ENCODE measurements around the gene HABP2. TPM values are rescaled to one million over a fixed set of nuclear protein-coding genes. Genes with fewer than 3 reads are reported as not detected.

HABP2 gene
- total RNA-seq, 1 experiment from 2014 or later = 0.09 TPM

DNA sequence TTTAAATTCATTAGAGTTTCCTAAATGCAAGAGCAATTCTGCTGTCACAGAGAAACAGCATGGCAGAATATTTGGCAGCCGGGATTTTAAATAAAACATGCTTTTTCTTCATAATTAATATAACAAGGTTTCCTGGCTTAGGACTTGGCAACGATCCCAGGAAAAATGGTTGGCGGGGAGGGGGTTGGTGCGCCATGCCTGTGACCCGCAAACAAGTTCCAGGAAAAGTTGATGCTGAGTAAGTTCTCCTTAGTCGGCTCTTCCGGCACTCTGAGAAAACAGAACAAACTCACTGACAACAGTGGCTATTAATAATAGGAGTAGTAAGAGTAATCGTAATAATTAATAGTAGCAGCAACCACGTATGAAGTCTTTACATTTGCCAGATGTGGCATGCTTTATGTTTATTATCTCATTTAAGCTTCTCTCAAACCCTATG, 4.6 kb downstream of the HABP2 start:
- H3K27me3 Mint-ChIP-seq (ENCODE audit: low read depth) = peaks cover 100% of the 10 kb centered on the region
- no peaks in the 10 kb centered on the region for H3K9me3 Mint-ChIP-seq
- no peak overlapping the region for H3K4me3 Mint-ChIP-seq

More for the DNA sequence above, 4.6 kb downstream of the HABP2 start:
- no peak for TF ChIP-seq ZNF317 (CRISPR knock-in tag; IDR thresholded peaks at IDR 0.05; ENCODE audit: borderline replicate concordance, low read depth)
- TF ChIP-seq IRF2 (CRISPR knock-in tag; IDR thresholded peaks at IDR 0.05; ENCODE audit: borderline replicate concordance, low read depth) = no peak
- no peak for TF ChIP-seq NR1H2 (CRISPR knock-in tag; IDR thresholded peaks at IDR 0.05)
- TF ChIP-seq CREM (CRISPR knock-in tag; IDR thresholded peaks at IDR 0.05) = no peak
- TF ChIP-seq, protein P1, sequence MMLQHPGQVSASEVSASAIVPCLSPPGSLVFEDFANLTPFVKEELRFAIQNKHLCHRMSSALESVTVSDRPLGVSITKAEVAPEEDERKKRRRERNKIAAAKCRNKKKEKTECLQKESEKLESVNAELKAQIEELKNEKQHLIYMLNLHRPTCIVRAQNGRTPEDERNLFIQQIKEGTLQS (CRISPR knock-in tag; conservative IDR thresholded peaks at IDR 0.05) = no peak
- no peak for TF ChIP-seq RELA (CRISPR knock-in tag; IDR thresholded peaks at IDR 0.05; ENCODE audit: borderline replicate concordance)
- no peak for TF ChIP-seq CBFB (CRISPR knock-in tag; IDR thresholded peaks at IDR 0.05; ENCODE audit: low read depth)
- TF ChIP-seq SOX15 (CRISPR knock-in tag; IDR thresholded peaks at IDR 0.05) = no peak
- TF ChIP-seq NFYB (CRISPR knock-in tag; conservative IDR thresholded peaks at IDR 0.05; ENCODE audit: low read depth) = no peak
- no peak for TF ChIP-seq JAZF1 (CRISPR knock-in tag; IDR thresholded peaks at IDR 0.05)
- no peak for TF ChIP-seq ZNF263 (CRISPR knock-in tag; IDR thresholded peaks at IDR 0.05; ENCODE audit: low read depth)
- no peak for TF ChIP-seq ETV6 (CRISPR knock-in tag; IDR thresholded peaks at IDR 0.05)
- TF ChIP-seq JUN (CRISPR knock-in tag; IDR thresholded peaks at IDR 0.05) = no peak
- TF ChIP-seq HMGA2 (CRISPR knock-in tag; IDR thresholded peaks at IDR 0.05) = no peak
- TF ChIP-seq, protein P2, sequence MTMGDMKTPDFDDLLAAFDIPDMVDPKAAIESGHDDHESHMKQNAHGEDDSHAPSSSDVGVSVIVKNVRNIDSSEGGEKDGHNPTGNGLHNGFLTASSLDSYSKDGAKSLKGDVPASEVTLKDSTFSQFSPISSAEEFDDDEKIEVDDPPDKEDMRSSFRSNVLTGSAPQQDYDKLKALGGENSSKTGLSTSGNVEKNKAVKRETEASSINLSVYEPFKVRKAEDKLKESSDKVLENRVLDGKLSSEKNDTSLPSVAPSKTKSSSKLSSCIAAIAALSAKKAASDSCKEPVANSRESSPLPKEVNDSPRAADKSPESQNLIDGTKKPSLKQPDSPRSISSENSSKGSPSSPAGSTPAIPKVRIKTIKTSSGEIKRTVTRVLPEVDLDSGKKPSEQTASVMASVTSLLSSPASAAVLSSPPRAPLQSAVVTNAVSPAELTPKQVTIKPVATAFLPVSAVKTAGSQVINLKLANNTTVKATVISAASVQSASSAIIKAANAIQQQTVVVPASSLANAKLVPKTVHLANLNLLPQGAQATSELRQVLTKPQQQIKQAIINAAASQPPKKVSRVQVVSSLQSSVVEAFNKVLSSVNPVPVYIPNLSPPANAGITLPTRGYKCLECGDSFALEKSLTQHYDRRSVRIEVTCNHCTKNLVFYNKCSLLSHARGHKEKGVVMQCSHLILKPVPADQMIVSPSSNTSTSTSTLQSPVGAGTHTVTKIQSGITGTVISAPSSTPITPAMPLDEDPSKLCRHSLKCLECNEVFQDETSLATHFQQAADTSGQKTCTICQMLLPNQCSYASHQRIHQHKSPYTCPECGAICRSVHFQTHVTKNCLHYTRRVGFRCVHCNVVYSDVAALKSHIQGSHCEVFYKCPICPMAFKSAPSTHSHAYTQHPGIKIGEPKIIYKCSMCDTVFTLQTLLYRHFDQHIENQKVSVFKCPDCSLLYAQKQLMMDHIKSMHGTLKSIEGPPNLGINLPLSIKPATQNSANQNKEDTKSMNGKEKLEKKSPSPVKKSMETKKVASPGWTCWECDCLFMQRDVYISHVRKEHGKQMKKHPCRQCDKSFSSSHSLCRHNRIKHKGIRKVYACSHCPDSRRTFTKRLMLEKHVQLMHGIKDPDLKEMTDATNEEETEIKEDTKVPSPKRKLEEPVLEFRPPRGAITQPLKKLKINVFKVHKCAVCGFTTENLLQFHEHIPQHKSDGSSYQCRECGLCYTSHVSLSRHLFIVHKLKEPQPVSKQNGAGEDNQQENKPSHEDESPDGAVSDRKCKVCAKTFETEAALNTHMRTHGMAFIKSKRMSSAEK (CRISPR knock-in tag; IDR thresholded peaks at IDR 0.05; ENCODE audit: borderline replicate concordance) = no peak
- TF ChIP-seq, protein P3, sequence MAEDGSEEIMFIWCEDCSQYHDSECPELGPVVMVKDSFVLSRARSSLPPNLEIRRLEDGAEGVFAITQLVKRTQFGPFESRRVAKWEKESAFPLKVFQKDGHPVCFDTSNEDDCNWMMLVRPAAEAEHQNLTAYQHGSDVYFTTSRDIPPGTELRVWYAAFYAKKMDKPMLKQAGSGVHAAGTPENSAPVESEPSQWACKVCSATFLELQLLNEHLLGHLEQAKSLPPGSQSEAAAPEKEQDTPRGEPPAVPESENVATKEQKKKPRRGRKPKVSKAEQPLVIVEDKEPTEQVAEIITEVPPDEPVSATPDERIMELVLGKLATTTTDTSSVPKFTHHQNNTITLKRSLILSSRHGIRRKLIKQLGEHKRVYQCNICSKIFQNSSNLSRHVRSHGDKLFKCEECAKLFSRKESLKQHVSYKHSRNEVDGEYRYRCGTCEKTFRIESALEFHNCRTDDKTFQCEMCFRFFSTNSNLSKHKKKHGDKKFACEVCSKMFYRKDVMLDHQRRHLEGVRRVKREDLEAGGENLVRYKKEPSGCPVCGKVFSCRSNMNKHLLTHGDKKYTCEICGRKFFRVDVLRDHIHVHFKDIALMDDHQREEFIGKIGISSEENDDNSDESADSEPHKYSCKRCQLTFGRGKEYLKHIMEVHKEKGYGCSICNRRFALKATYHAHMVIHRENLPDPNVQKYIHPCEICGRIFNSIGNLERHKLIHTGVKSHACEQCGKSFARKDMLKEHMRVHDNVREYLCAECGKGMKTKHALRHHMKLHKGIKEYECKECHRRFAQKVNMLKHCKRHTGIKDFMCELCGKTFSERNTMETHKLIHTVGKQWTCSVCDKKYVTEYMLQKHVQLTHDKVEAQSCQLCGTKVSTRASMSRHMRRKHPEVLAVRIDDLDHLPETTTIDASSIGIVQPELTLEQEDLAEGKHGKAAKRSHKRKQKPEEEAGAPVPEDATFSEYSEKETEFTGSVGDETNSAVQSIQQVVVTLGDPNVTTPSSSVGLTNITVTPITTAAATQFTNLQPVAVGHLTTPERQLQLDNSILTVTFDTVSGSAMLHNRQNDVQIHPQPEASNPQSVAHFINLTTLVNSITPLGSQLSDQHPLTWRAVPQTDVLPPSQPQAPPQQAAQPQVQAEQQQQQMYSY (CRISPR knock-in tag; IDR thresholded peaks at IDR 0.05) = no peak
- TF ChIP-seq, protein P4, sequence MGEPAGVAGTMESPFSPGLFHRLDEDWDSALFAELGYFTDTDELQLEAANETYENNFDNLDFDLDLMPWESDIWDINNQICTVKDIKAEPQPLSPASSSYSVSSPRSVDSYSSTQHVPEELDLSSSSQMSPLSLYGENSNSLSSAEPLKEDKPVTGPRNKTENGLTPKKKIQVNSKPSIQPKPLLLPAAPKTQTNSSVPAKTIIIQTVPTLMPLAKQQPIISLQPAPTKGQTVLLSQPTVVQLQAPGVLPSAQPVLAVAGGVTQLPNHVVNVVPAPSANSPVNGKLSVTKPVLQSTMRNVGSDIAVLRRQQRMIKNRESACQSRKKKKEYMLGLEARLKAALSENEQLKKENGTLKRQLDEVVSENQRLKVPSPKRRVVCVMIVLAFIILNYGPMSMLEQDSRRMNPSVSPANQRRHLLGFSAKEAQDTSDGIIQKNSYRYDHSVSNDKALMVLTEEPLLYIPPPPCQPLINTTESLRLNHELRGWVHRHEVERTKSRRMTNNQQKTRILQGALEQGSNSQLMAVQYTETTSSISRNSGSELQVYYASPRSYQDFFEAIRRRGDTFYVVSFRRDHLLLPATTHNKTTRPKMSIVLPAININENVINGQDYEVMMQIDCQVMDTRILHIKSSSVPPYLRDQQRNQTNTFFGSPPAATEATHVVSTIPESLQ (CRISPR knock-in tag; IDR thresholded peaks at IDR 0.05) = no peak
- no peak for TF ChIP-seq ESRRA (CRISPR knock-in tag; IDR thresholded peaks at IDR 0.05; ENCODE audit: borderline replicate concordance)
- TF ChIP-seq CREB1 (CRISPR knock-in tag; IDR thresholded peaks at IDR 0.05) = no peak
- TF ChIP-seq, protein P5, sequence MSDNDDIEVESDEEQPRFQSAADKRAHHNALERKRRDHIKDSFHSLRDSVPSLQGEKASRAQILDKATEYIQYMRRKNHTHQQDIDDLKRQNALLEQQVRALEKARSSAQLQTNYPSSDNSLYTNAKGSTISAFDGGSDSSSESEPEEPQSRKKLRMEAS (CRISPR knock-in tag; IDR thresholded peaks at IDR 0.05) = no peak
- Mint-ChIP-seq H3K27ac (no peak overlapping the region), H3K36me3 (no peaks in the 10 kb centered on the region), H3K4me1 (peaks cover 25% of the 10 kb centered on the region)
- CTCF ChIA-PET = interaction anchor here (0.6 to 1.4 kb wide), 3 partner anchors 37 to 131 kb away, joined by 3 to 7 read pairs (median 6); no protein-coding TSS in a partner anchor
- DNase-seq (ENCODE audit: low spot score) (no peak), ATAC-seq (no peak)
- POLR2A ChIA-PET = no interaction called here

Data from WTC11 (cell line).